K562 (cell line): ENCODE measurements around the gene PYHIN1. TPM values are rescaled to one million over a fixed set of nuclear protein-coding genes. Genes with fewer than 3 reads are reported as not detected.

Source experiments
- ATAC-seq: fragments of 200-7000 bp; cut with Tn5 transposase; 3 replicates; pipeline ENCODE4 v1.9.1; 2020; ENCODE audit warnings: moderate library complexity
- BruUV-seq: library from RNA; stranded (reverse); fragments of 400-500 nt; replicated peaks from 2 replicates; lab custom pipeline; 2021; lab: Mats Ljungman, UMichigan
- CTCF ChIA-PET: fragments of 300-600 bp; formaldehyde crosslinking; extraction: SDS; loops from one replicate; lab custom pipeline; 2021; ENCODE audit warnings: low intra/inter-chr PET ratio; lab: Yijun Ruan, JAX
- POLR2A ChIA-PET: fragments of 300-600, 350-650 bp; sonication (Branson Sonifier 250); formaldehyde crosslinking; extraction: SDS; loops from one replicate; lab custom pipeline; 2021; ENCODE audit warnings: antibody characterized with exemption, inconsistent platforms; lab: Yijun Ruan, JAX
- DNase-seq, 4 experiments: peaks; one replicate each; pipeline versions ENCODE4 v3.0.0 to v3.0.0-alpha.2; 2011 to 2018; ENCODE audit warnings: low spot score in 3 of 4, mixed read lengths in 3 of 4; ENCODE audit errors: extremely low read depth in 1 of 4
- FAIRE-seq: peaks from 2 replicates; lab custom pipeline; 2011; peaks lifted over from hg19 to GRCh38; lab: Jason Lieb, UNC
- H2AFZ ChIP-seq: 2 replicates; pipeline ENCODE4 v1.6.0; 2011; ENCODE audit warnings: low read depth, low read length, control low read depth, inconsistent platforms
- H3K27ac ChIP-seq: fragments of 200-600 bp; 3 replicates; pipeline ENCODE4 v1.8.0; 2011; ENCODE audit warnings: low read depth, mild to moderate bottlenecking, control low read depth, inconsistent platforms, low read length, moderate library complexity, mixed read lengths; ENCODE audit errors: extremely low read depth
- H3K27me3 ChIP-seq, 2 experiments: fragments of 300-600 bp in 1 of 2; 2 replicates in 1 of 2; 3 replicates in 1 of 2; pipeline versions ENCODE4 v1.6.0 to v1.8.0; 2011; ENCODE audit warnings: inconsistent platforms in 2 of 2, low read length in 2 of 2, mild to moderate bottlenecking in 1 of 2, mixed read lengths in 1 of 2, moderate library complexity in 1 of 2; ENCODE audit not compliant: control insufficient read depth in 2 of 2, insufficient read depth in 2 of 2
- H3K36me3 ChIP-seq: fragments of 300-600 bp; 3 replicates; pipeline ENCODE4 v1.8.0; 2011; ENCODE audit warnings: mild to moderate bottlenecking, low read length, inconsistent platforms; ENCODE audit not compliant: control insufficient read depth, insufficient read depth
- H3K4me1 ChIP-seq, 2 experiments: fragments of 200-600 bp in 1 of 2; replicated peaks in 1 of 2; 2 replicates in 1 of 2; 3 replicates in 1 of 2; pipeline versions ENCODE4 v1.5.1 to v1.8.0; 2011; ENCODE audit warnings: inconsistent platforms in 2 of 2, low read length in 2 of 2, mild to moderate bottlenecking in 1 of 2, mixed read lengths in 1 of 2, moderate library complexity in 1 of 2; ENCODE audit not compliant: control insufficient read depth in 2 of 2, insufficient read depth in 2 of 2
- H3K4me2 ChIP-seq: 2 replicates; pipeline ENCODE4 v1.6.1; 2011; ENCODE audit warnings: low read length, control low read depth, inconsistent platforms, mixed read lengths; ENCODE audit not compliant: insufficient read depth
- H3K4me3 ChIP-seq: fragments of 200-600 bp; sonication (generic), shearing (Covaris generic); 2 replicates; pipeline ENCODE4 v1.5.1; 2016; ENCODE audit warnings: control low read depth, inconsistent platforms
- H3K79me2 ChIP-seq: fragments of 200-600 bp; 3 replicates; pipeline ENCODE4 v1.8.0; 2011; ENCODE audit warnings: low read length, inconsistent platforms; ENCODE audit not compliant: control insufficient read depth, insufficient read depth
- H3K9ac ChIP-seq, 2 experiments: 2 replicates each; pipeline versions ENCODE4 v1.6.0 to v1.6.1; 2011; ENCODE audit warnings: low read depth in 2 of 2, low read length in 2 of 2, control low read depth in 1 of 2, inconsistent platforms in 1 of 2, mild to moderate bottlenecking in 1 of 2, mixed read lengths in 1 of 2; ENCODE audit not compliant: insufficient read depth in 1 of 2
- H3K9me1 ChIP-seq: one replicate; pipeline ENCODE4 v1.6.0; 2011; ENCODE audit warnings: inconsistent platforms, mild to moderate bottlenecking, low read length, moderate library complexity; ENCODE audit not compliant: control insufficient read depth, insufficient read depth
- H3K9me3 ChIP-seq: replicated peaks from 2 replicates; pipeline ENCODE4 v1.5.1; 2011; ENCODE audit warnings: low read depth, low read length, inconsistent platforms; ENCODE audit not compliant: control insufficient read depth, insufficient read depth
- H4K20me1 ChIP-seq: replicated peaks from 2 replicates; pipeline ENCODE4 v1.6.1; 2011; ENCODE audit warnings: low read length, inconsistent platforms, mixed read lengths; ENCODE audit not compliant: control insufficient read depth, insufficient read depth
- CXXC5 ChIP-seq: fragments of 250-450 bp; sonication (Bioruptor Pico); IDR thresholded peaks from 2 replicates; pipeline ENCODE4 v1.8.0; 2022; ENCODE audit warnings: inconsistent platforms, mild to moderate bottlenecking, moderate library complexity
- DDX20 ChIP-seq: fragments of 450-650 bp; IDR thresholded peaks from 2 replicates; pipeline ENCODE4 v1.6.1; 2016; ENCODE audit warnings: missing genetic modification characterization, low read depth, mild to moderate bottlenecking, missing compliant biosample characterization, moderate library complexity
- DNMT1 ChIP-seq: fragments of 450-650 bp; IDR thresholded peaks from 2 replicates; pipeline ENCODE4 v1.6.1; 2016; ENCODE audit warnings: antibody characterized with exemption, mild to moderate bottlenecking
- E2F6 ChIP-seq, 2 experiments: IDR thresholded peaks; 2 replicates each; pipeline ENCODE4 v1.6.1; 2011; ENCODE audit warnings: borderline replicate concordance in 1 of 2, control low read depth in 1 of 2, low read depth in 1 of 2, low read length in 1 of 2, mild to moderate bottlenecking in 1 of 2, mixed read lengths in 1 of 2, moderate library complexity in 1 of 2; ENCODE audit not compliant: insufficient read depth in 1 of 2, insufficient read length in 1 of 2, poor library complexity in 1 of 2, severe bottlenecking in 1 of 2; ENCODE audit errors: extremely low read depth in 1 of 2
- ETV6 ChIP-seq, 3 experiments: fragments of 150-350 bp in 1 of 3; sonication (generic) in 1 of 3; formaldehyde crosslinking in 1 of 3; IDR thresholded peaks; 2 replicates each; pipeline versions ENCODE4 v1.6.1 to v1.8.0; 2014 to 2022; ENCODE audit warnings: borderline replicate concordance in 2 of 3, low read depth in 2 of 3, antibody characterized with exemption in 1 of 3, low read length in 1 of 3, mild to moderate bottlenecking in 1 of 3, missing genetic modification reagents in 1 of 3
- GTF2E2 ChIP-seq: fragments of 200-800 bp; sonication (Bioruptor generic); IDR thresholded peaks from 2 replicates; pipeline ENCODE4 v1.6.1; 2016; ENCODE audit warnings: missing genetic modification characterization, missing compliant biosample characterization
- HDAC3 ChIP-seq: fragments of 450-650 bp; IDR thresholded peaks from 2 replicates; pipeline ENCODE4 v1.6.1; 2018; ENCODE audit warnings: borderline replicate concordance, mild to moderate bottlenecking, moderate library complexity; ENCODE audit not compliant: partially characterized antibody
- KAT8 ChIP-seq: fragments of 450-650 bp; IDR thresholded peaks from 2 replicates; pipeline ENCODE4 v1.6.1; 2016; ENCODE audit warnings: low read depth, mild to moderate bottlenecking
- NKRF ChIP-seq: fragments of 450-650 bp; IDR thresholded peaks from 2 replicates; pipeline ENCODE4 v1.6.1; 2016; ENCODE audit warnings: borderline replicate concordance
- NRF1 ChIP-seq, 2 experiments: fragments of 450-650 bp; IDR thresholded peaks in 1 of 2; conservative IDR thresholded peaks in 1 of 2; 2 replicates each; pipeline ENCODE4 v1.6.1; 2014; ENCODE audit warnings: mild to moderate bottlenecking in 2 of 2
- OTX1 ChIP-seq: fragments of 450-650 bp; formaldehyde crosslinking; IDR thresholded peaks from 2 replicates; pipeline ENCODE4 v1.4.0; 2022; ENCODE audit warnings: mild to moderate bottlenecking
- PCBP1 ChIP-seq: fragments of 200-400 bp; formaldehyde crosslinking; IDR thresholded peaks from 2 replicates; pipeline ENCODE4 v1.6.1; 2018; ENCODE audit warnings: mild to moderate bottlenecking, low read depth, low read length; ENCODE audit not compliant: poor library complexity, severe bottlenecking
- PTRF ChIP-seq: fragments of 450-650 bp; IDR thresholded peaks from 2 replicates; pipeline ENCODE4 v1.6.1; 2016; ENCODE audit warnings: mild to moderate bottlenecking, missing genetic modification characterization, missing compliant biosample characterization
- SIN3B ChIP-seq: fragments of 450-650 bp; IDR thresholded peaks from 2 replicates; pipeline ENCODE4 v1.6.1; 2017; ENCODE audit warnings: low read depth, mild to moderate bottlenecking, moderate library complexity
- TAF9B ChIP-seq: fragments of 450-650 bp; IDR thresholded peaks from 2 replicates; pipeline ENCODE4 v1.6.1; 2018; ENCODE audit warnings: mild to moderate bottlenecking; ENCODE audit not compliant: partially characterized antibody
- ZNF75A ChIP-seq: fragments of 450-650 bp; formaldehyde crosslinking; IDR thresholded peaks from 2 replicates; pipeline ENCODE4 v1.4.0; 2020; ENCODE audit warnings: mild to moderate bottlenecking
- WGBS: fragments of 100-300 bp; shearing (Covaris generic); methylation state at CpG from one replicate; pipeline ENCODE4 v1.1.6; 2016; ENCODE audit warnings: low coverage, mixed read lengths; ENCODE audit not compliant: insufficient coverage; ENCODE audit errors: missing lambda C conversion rate; 5-methylcytosine and 5-hydroxymethylcytosine counted together
- in situ Hi-C: fragments of 300-500 bp; cut with MboI; formaldehyde crosslinking; loops from 4 replicates; pipeline ENCODE4 v1.15.0; 2018; ENCODE audit warnings: inconsistent platforms, mixed read lengths
- intact Hi-C: fragments of 100-400 bp; cut with micrococcal nuclease; formaldehyde crosslinking; loops from 2 replicates; pipeline ENCODE4 v1.14.2; 2022
- polyA plus RNA-seq, 8 experiments: library from polyadenylated mRNA; depleted of rRNA in 4 of 8; stranded (reverse) in 5 of 8; unstranded in 3 of 8; fragments of >200 nt; fragmentation: Nextera tagmentation in 2 of 8; fragmentation: Illumina TruSeq in 1 of 8; extraction: Ambion mirVana in 2 of 8; extraction: Trizol in 1 of 8; gene quantifications; 2 replicates each; pipeline versions ENCODE4 v1.2.1 to v1.2.3, GENCODE V29; 2011 to 2014; ENCODE audit warnings: inconsistent platforms in 1 of 8, missing spikeins in 1 of 8
- total RNA-seq, 7 experiments: library from RNA; depleted of rRNA in 6 of 7; stranded (reverse); fragments of >200 nt in 6 of 7; fragmentation: Illumina TruSeq in 2 of 7; extraction: Trizol in 2 of 7; gene quantifications; 2 replicates each; pipeline versions ENCODE4 v1.2.1 to v1.2.3, GENCODE V29; 2011 to 2021; ENCODE audit warnings: low replicate concordance in 1 of 7
- TF ChIP-seq, protein P1 (sequence below): IDR thresholded peaks from 2 replicates; pipeline ENCODE4 v1.6.1; 2011; ENCODE audit not compliant: insufficient read length; ENCODE audit errors: extremely low read depth

Gene PYHIN1
- total and polyA plus RNA-seq, 9 of the 15 experiments (the other 6 are each of a cell fraction or from before 2014, with no cell fraction given): not detected

DNA sequence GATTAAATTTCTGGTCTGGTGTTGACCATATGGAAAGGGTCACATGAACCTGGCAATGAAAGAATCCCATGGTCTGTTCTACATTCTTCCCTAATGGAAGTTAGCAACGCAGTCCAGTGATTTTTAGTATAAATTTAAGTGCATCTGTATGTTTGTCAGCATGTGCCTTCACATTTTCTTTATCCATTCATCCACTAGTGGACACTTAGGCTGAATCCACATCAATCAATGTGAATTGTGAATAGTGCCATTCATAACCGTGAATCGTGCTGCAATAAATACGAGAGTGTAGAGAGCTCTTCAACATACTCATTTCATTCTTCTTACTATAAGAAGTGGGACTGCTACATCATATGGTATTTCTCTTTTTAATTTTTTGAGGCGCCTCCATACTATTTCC lies 65.6 kb downstream of the PYHIN1 start:
- H3K9ac ChIP-seq: no peak overlapping the region
- no peak overlapping the region for H3K4me3 ChIP-seq
- no peaks in the 10 kb centered on the region; a peak in 1 of 5 replicates for H3K4me1 ChIP-seq
- H3K27ac ChIP-seq: no peak overlapping the region
- ATAC-seq (no peak), DNase-seq (no peak), FAIRE-seq (no peak)
- no peaks in the 10 kb centered on the region for H4K20me1 ChIP-seq
- no peaks in the 10 kb centered on the region for H3K9me3 ChIP-seq
- in situ Hi-C loops: loop anchor here (10.0 kb wide), 1 partner anchor 202 kb away; no protein-coding TSS in a partner anchor
- 21% methylated on average over 5 of the region's 5 CpGs for WGBS
- no peaks in the 10 kb centered on the region for H3K27me3 ChIP-seq
- no peaks in the 10 kb centered on the region for H3K79me2 ChIP-seq
- no peak overlapping the region for H3K4me2 ChIP-seq
- POLR2A ChIA-PET: no interaction called here
- H2AFZ ChIP-seq: no peak overlapping the region
- intact Hi-C loops: loop anchor here (5.0 to 10.0 kb wide), 3 partner anchors 312 to 795 kb away; partner anchors contain the start of gene SPTA1
- TF ChIP-seq GTF2E2 (tag) (no peak), PTRF (no peak), E2F6 (IDR thresholded peaks at IDR 0.05; ENCODE audit: borderline replicate concordance in 1 of 2, extremely low read depth in 1 of 2, insufficient read depth in 1 of 2, insufficient read length in 1 of 2, low read depth in 1 of 2, low read length in 1 of 2, poor library complexity in 1 of 2, severe bottlenecking in 1 of 2) (no peak), ETV6 (IDR thresholded peaks at IDR 0.05; ENCODE audit: borderline replicate concordance in 1 of 2, low read depth in 2 of 2, low read length in 1 of 2) (no peak), ETV6 (CRISPR knock-in tag; IDR thresholded peaks at IDR 0.05; ENCODE audit: borderline replicate concordance) (no peak), HDAC3 (no peak), CXXC5 (no peak), TAF9B (no peak), DNMT1 (no peak), OTX1 (CRISPR knock-in tag) (no peak), KAT8 (no peak), ZNF75A (CRISPR knock-in tag) (no peak), PCBP1 (no peak), NKRF (no peak), NRF1 (conservative IDR thresholded peaks at IDR 0.05 in 1 of 2, IDR thresholded peaks at IDR 0.05 in 1 of 2) (no peak), DDX20 (tag) (no peak), SIN3B (no peak)
- TF ChIP-seq, protein P1, sequence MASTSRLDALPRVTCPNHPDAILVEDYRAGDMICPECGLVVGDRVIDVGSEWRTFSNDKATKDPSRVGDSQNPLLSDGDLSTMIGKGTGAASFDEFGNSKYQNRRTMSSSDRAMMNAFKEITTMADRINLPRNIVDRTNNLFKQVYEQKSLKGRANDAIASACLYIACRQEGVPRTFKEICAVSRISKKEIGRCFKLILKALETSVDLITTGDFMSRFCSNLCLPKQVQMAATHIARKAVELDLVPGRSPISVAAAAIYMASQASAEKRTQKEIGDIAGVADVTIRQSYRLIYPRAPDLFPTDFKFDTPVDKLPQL: no peak
- no TSS peak for BruUV-seq
- CTCF ChIA-PET: no interaction called here
- no peaks in the 10 kb centered on the region for H3K36me3 ChIP-seq
- no peaks in the 10 kb centered on the region for H3K9me1 ChIP-seq
